NCI-H460 (cell line): ENCODE data around the gene CD46. TPM values are rescaled to one million over a fixed set of nuclear protein-coding genes. Genes with fewer than 3 reads are reported as not detected.
A peak's percentile ranks its signal among the peaks of the same experiment; 100 is the strongest.
"Not testable (repeated sequence)": the region's sequence is repeated elsewhere in the genome, so short reads cannot be mapped to it uniquely, and the experiment has no call there.

Experiments used
- DNase-seq: peaks from one replicate; pipeline ENCODE4 v3.0.0-alpha.2; 2016; ENCODE audit warnings: low read depth; ENCODE audit errors: extremely low read depth
- polyA plus RNA-seq: library from polyadenylated mRNA; depleted of rRNA; stranded (reverse); fragments of >200 nt; gene quantifications from 2 replicates; pipeline ENCODE4 v1.2.3, GENCODE V29; 2014; cell fraction: nucleus; rRNA removed
- total RNA-seq: library from RNA; depleted of rRNA; stranded (reverse); fragments of >200 nt; shearing (Covaris generic); gene quantifications from 2 replicates; pipeline ENCODE4 v1.2.3, GENCODE V29; 2014; rRNA removed

The CD46 gene
- 133 and 174 TPM in 2 replicates for total RNA-seq
- 312 and 658 TPM in 2 replicates for polyA plus RNA-seq

DNA sequence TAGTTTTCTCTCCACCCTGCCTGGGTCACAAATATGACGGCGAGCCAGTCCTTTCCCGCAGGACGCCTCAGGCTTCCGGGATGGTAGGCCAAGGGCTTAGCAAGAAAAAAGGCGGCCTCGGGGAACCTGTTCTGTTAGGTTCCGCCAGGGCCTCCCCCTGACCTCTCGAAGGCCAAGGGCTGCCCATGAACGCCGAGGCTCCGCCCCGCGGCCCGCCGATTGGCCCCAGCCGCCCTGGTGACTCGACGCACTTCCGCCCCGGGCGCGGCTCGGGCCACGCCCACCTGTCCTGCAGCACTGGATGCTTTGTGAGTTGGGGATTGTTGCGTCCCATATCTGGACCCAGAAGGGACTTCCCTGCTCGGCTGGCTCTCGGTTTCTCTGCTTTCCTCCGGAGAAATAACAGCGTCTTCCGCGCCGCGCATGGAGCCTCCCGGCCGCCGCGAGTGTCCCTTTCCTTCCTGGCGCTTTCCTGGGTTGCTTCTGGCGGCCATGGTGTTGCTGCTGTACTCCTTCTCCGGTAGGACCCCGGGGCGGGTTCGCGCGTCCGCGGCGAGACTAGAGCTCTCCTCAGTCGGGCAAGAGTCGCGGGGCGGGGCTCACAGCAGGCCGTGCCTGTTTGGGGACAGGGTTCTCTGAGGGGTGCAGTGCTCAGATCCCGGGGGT lies at the start of gene CD46:
TSS of gene CD46 (plus strand) at position 265 of the 666 bp plus-strand sequence. CDS start at position 424, 159 bp downstream.
- peak; percentile 97 for DNase-seq

DNA sequence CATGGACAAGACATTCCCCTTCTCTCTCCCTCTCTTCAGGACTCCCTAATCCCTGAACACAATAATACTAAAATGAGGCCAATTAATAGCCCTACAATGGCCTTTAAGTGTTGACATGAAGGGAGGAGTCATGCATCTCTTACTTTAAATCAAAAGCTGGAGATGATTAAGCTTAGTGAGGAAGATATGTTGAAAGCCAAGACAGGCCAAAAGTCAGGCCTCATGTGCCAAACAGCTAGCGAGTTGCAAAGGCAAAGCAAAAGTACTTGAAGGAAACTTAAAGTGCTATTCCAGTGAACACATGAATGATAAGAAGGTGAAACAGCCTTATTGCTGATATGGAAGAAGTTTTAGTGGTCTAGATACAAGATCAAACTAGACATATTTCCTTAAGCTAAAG lies 49.5 kb upstream of the CD46 start:
- DNase-seq, result no peak

DNA sequence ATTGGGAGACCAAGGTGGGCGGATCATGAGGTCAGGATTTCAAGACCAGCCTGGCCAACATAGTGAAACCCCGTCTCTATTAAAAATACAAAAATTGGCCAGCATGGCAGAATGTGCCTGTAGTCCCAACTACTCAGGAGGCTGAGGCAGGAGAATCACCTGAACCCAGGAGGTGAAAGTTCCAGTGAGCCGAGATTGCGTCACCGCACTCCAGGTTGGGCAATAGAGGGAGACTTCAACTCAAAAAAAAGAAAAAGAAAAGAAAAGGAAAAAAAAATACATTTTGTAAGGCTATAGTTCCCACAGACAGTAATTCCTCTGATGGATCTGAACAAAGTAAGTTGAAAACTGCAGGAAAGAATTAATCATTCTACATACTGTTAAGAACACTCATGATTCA lies 48.1 kb upstream of the CD46 start:
- no peak for DNase-seq

DNA sequence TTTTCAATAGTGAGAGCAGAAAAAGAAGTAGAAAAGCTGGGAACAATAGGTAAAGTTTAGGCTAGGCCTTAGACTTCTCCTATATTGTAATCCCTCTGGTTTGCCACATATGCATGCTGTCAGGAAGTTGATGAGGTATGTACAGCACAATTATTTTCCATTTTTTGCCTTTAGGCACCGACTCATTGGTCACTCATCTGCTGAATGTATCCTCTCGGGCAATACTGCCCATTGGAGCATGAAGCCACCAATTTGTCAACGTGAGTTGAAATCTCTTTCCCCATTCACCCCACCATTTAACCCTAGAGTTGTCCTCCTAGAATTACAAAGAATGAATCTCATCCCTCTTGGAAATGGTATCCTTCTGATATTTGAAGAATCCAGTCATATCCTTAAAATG lies 43.9 kb upstream of the CD46 start:
- DNase-seq, result not testable (repeated sequence)

DNA sequence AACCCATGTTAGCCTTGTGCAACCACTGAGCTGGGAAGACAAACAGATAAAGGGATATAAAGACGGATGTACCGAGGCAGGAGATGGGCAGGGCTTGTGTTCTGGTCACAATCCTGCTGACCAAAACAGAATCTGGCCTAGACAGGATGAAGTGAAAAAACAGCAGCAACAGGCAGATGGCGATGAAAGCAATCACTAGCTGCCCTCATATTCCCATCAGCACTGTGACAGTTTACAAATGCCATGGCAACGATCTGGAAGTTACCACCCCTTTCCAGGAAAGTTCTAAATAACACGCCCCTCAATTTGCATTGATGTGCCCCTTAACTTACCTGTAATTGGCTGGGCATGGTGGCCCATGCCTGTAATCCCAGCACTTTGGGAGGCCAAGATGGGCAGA lies 40.6 kb upstream of the CD46 start:
- no peak for DNase-seq

DNA sequence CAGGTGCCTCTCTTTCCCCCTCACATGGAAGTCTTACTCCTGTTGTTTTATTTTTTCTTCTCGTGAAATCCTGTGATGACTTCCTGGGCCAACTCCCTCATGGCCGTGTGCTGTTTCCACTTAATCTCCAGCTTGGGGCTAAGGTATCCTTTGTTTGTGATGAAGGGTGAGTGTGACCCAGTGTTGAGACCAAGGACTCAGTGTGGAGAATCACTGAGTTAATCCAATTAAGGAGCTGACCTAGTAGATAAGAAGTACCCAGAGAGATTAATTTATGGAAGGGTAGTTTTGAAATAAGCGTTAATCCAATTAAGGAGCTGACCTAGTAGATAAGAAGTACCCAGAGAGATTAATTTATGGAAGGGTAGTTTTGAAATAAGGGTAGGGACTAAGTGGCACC lies 39.2 kb upstream of the CD46 start:
- DNase-seq, result not testable (repeated sequence)

DNA sequence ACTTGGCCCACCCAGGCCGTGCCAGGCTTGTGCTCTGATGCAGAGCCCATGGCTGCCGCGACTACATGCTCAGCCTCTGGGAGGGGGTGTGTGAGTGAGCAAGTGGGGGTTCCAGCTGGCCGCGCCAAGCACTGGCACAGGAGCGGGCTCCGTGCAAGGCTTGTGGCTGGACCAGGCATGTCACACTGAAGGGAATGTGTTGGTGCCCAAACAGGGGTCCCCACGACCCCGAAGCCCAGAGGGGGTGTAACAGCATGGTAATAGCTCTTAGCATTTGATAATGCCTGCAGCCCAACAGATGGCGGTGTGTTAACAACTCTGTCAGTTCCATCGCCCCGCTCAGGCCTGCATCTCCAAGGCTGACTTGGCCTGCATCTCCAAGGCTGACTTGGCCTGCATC lies 38.3 kb upstream of the CD46 start:
- DNase-seq, result no peak

DNA sequence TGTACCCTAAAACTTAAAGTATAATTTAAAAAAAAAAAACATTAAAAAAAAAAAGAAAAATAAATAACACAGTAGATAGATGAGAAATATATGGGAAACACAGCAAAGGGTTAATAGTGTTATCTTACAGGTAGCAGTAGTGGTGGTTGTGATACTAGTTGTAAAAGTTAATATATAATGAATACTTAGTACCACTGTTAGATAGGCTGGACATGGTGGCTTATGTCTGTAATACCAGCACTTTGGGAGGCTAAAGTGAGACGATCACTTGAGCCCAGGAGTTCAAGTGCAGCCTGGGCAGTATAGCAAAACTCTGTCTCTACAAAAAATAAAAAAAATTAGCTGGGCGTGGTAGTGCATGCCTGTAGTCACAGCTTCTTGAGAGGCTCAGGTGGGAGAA lies 32.6 kb upstream of the CD46 start:
- no peak for DNase-seq

DNA sequence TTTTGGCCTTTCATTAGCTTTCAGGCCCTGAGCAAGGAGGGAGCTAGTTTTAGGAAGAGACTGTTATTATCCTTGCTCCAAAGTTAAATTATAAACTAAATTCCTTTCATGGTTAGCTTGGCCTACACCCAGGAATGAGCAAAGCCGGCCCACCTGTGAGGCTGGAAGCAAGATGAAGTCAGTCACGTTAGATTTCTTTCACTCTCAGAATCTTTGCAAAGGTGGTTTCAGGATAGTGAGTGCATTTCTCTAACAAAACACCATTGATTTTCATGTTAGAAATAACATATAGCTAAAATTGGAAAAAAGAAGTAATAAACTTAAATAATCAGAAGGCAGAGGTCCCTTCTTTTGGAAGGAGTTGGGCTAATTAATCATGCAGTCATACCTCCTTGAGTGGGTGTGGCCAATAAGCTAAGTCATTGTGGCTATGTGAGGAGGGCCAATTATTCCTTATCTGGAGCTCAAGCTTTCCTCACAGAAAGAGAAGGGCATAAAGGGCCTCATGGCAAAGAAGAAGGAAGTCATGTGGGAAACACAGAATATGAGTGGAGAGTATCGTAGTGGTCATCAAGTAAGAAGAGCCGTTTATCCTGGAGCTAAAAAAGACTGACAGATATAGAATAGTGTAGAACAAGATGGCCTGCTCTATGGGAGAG lies 23.5 kb upstream of the CD46 start:
- DNase-seq, result not testable (repeated sequence)

DNA sequence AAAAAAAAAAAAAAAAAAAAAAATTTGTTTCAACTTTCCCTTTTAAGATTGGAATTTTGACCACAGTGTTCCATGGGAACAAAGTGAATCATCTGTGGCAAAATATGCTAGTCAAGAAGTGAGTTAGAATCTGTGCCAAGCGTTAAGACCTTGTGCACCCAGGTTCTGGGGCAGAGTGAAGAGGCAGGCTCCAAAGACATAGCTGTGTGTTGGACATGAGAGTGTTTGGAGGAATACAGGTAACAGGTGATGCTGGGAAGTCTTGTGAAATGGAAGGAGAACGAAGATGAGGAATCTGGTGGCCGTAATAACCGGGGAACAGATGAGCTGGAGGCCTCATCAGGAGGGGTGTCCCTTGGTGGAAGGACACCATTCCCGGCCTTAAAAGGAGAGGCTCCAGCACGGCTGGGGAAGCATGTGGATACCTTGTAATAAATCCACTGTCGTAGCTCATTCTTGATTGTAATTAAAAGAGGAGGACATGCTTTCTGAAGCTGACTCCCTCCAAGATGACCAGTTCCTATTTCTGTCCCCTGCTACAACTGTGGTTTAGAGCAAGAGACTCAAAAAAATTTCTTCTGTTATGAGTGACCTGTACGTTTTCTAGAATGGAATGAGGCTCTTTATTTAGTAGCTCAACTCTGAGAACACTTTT lies 14.2 kb upstream of the CD46 start:
- not testable (repeated sequence) for DNase-seq

DNA sequence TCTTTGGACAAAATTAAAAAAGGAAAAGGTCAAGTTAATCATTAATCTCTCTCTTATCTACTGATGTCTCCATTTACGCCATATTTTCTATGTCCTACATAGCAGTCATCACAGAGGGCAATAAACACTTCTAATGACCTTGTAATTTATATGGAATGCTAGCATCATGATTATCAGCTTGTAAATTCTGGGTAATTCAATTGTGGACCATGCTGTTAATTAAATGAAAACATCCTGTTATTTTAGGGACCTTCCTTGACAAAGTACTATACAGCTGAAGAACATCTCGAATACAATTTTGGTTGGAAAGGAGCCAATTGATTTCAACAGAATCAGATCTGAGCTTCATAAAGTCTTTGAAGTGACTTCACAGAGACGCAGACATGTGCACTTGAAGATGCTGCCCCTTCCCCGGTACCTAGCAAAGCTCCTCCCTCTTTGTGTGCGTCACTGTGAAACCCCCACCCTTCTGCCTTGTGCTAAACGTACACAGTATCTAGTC lies 13.6 kb upstream of the CD46 start:
- not testable (repeated sequence) for DNase-seq

DNA sequence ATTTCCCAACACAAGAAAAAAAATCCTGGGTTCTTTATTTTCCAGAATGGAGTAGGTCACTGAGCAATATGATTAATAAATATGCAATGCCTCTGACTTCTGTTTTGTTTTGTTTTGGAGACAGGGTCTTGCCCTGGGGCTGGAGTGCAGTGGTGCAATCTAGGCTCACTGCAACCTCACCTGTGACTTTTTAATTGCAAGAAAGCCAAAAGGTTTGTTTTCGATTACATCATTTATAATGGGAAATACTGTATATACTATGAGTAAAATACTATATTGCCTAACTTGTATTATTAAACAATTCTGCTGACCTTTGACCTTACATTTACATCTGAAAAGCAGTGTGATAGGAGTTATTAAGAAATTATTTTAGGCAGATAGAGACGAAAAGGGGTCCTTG lies 11.6 kb upstream of the CD46 start:
- DNase-seq, result no peak

DNA sequence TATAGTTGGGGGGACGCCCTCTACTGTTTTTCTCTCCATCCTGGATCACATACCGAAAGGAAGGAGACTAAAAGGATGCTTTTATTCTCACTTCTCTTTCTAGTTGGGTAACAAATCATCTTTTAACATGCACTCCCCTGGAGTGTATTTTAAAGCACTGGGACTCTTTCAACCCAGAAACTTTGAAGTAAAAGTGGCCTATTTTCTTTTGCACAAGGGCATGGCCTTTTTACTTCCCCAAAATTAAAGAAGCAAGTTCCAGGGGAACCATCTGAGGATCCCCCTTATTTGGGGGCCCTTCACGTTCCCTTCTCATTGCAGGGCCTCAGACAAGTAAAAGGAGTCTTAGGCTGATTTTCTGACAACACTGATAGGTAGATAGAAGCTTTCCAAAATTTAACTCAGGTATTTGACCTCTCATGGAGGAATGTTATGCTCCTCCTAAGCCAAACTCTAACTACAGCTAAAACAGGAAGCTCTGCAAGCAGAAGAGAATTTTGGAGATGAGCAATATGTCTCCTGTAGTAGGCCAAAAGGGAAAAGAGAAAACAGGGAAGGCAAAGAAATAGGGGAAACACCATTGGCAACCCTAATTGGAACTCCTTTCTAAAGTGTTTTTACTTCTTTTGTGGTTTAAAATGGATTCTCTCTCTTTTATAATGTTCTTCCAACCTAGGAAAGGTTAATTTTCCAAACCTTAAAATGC lies 8.9 kb upstream of the CD46 start:
- no peak for DNase-seq

DNA sequence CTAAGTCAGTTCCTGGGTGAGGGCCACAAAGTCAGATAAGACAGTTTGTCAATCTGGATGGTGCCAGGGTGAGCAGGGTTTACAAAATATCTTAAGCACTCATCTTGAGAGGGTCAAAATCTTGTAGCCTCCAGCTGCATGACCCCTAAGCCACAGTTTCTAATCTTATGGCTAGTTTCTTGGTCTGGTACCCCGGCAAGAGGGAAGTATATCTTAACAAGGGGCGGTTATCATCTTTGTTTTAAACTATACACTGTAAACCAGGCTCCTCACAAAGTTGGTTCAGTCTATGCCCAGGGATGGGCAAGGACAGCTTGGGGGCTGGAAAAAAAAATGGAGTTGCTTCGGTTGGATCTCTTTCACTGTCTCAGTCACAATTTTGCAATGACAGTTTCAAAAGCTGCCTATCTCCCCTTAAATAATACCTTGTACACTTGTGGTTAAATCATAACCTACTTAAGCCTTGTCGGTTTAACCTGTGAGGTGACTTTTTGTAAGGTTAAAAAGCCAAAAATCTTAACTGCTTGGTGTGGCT lies 7.8 kb upstream of the CD46 start:
- DNase-seq, result no peak

DNA sequence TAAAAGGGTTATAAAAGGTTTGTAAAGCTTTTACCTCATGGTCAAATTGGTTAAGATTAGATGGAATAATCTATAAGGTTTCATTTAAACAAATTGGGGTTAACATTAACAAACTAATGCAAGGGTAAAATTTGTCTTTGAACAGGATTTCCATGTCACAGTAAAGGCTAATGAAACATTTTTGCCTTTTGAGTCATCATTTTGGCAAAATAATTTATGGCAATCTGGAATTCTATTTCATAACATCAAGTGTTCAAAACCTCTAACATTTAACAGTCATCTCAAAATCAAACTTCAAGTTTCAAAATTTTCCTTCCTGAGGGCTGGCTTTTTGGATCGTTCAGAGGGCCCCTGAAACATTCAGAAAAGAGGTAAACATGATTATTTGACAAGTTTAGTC lies 6.6 kb upstream of the CD46 start:
- no peak for DNase-seq

DNA sequence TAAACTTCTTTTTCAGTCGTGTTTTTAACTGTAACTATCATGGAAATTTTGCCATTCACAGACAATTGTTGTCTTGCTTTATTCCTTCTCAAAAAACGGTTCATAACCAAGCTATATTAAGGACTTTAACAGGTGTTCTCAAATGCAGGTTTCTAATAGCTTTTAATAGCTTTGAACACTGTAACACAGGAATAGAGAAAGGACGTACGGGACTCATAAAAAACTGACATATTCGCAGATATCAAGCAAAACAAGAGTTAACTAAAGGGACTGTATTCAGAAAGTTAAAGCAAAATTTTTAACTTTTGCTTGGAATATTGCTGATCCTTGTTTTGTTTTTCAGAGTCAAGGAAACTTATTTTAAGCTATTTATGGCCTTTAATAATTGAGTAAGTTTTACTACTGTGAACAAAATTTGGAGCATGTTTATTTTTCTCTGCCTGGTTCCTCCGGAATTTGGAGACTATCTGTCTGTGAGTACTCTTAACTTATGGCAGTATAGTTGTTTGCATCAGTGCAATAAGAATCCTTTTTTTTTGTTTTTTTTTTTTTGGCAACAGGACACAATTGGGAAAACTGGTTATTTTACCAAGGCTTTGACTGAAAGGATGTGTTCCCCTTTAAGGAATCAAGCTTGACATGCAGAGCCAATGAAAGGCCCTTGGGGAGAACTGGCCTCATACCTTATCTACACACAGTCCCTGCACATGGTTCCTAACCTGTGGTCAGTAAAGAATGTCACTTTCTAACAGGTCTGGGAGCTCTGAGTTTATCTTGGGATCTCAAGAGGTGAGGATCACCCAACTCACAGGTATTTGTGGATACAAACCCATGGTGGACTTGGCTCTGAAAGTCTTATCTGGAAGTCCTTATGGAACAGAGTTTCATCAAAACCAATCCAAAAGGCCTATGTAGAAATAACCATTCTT lies 5.8 kb upstream of the CD46 start:
- DNase-seq, result no peak

DNA sequence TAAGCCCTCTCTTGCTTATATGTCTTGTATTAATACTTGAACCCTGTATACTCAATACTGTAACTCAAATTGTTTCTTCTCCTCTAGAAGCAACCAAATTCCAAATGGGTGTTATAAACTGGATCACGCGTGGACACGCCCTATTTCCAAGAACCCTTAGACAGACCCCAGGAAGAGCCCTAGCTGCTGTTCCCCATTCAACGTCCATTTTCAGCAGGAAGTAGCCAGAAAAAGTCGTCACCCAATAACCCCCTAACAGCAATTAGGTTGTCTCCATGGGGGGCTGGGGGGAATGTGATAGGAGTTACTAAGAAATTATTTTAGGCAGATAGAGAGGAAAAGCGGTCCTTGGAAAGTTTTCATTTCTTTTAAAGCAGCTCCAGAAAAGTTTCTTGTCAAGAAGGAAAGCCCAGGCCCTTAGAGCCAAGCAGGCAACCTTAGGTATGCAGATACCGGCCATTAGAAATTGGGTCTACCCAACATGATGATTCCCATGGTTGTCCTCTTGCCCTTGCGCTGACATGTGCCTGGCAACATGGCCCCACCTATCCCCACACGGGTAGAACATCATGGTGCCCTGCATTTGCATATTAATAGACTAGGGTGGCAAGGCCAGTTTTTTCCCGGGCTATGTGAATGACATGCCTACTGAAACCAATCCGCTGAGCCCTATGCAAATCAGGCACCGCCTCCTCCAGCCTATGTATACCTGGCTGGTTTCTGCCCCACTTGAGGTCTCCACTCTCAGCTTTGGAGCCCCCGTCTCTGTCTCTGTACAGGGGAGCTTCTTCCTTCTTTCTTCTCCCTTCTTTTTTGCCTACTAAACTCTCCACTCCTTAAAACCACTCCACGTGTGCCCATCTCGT lies 4.0 kb upstream of the CD46 start:
- DNase-seq, result no peak

DNA sequence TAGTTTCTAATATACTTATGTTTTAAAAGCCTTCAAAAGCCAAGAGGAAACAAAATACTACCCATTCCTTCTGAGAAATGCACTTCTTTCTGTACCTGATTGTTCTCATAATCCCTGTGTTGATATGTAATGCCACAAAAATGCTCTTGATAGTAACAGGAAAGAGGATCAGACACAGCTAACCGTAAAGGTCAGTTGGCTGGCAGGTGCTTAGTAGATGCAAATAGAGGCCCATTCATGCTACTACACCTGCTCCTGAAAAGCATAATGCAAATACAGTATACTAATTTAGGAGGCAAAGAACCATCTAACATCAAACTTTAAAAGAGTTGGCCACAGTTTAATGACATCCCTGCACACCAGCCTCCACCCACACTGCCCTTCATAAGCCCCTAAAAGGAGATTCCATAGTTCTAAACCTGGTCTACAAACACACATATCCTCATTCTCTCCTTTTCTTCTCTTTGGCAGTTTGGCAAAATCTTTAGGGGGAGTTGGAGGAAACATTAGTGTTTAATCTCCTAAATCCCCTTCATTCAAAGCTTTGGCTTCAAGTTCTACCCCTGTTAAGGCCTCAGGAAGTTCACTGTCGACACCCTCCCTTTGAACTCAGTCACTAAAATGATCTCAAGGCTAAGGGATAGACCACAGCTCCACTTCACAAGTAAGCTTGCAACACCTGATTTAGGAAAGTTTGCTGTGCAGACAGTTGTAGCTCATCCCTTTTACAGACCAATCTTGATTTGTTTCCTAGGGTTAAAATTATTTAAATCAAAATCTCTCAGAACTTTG lies 2.9 kb upstream of the CD46 start:
- DNase-seq, result no peak
